ENCODE measurements around the gene TRERF1. TPM values are rescaled to one million over a fixed set of nuclear protein-coding genes. Genes with fewer than 3 reads are reported as not detected.

TRERF1 gene
- total and polyA plus RNA-seq, 2 experiments from 2014 or later = 11.2 to 20.6 TPM

DNA sequence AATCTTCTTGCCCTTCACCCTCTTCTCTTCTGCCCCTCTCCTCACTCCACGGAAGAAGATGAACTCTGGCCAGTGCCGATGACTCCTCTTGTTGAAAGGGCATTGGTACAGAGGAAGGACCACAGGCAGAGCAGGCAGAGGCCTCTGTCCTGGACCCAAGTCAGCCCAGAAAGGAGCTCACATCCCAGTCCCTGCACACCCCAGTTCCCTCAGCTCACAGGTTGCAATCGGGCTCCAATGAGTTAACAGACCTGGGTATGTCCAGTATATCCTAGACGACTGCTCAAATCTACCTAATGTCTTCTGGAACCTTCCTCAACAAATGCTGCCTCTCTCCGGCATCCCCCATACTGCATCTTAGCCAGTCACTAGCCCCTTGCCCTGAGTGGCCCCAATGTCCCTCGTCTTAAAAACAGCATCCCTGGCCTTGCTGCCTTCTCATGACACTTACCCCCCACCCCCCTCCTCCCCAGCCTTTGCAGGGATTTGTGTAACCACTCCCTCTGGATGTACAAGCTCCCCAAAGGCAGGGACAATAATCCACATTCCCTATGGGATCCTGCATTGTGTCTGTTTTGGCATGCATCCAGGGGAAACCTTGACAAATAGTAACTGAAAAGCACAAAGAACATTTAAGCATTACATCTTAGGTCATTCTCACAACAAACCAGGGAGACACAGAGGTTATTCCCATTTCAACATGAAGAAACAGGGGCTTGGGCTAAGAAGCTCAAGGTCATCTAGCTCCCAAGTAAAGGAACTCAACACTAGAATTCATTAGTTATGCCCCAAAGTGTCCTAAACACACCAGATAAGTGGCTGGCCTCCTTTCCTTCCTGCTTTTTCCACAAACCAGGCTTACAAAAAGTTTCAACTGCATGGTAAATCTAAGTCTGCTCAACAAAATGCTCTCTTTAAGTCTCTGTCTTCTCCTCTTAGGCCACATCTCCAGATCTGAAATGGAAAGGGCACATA lies 45.1 kb downstream of the TRERF1 start:
- no peak overlapping the region for H3K4me3 Mint-ChIP-seq
- no peaks in the 10 kb centered on the region for H3K36me3 ChIP-seq (ENCODE audit: insufficient read depth)
- H3K79me2 ChIP-seq (replicated peaks; ENCODE audit: insufficient read depth) = peaks cover 82% of the 10 kb centered on the region
- H4K20me1 ChIP-seq (replicated peaks; ENCODE audit: insufficient read depth) = peaks cover 73% of the 10 kb centered on the region
- H3K4me1 ChIP-seq (ENCODE audit: insufficient read depth) = peaks cover 75% of the 10 kb centered on the region
- H3K36me3 Mint-ChIP-seq (ENCODE audit: low read depth) = no peaks in the 10 kb centered on the region; the same call in 2 of the 3 replicates
- TF ChIP-seq CREB1 (CRISPR knock-in tag; IDR thresholded peaks at IDR 0.05; ENCODE audit: low read depth) (no peak), JUNB (IDR thresholded peaks at IDR 0.05; ENCODE audit: unreplicated experiment) (no peak), ZNF114 (CRISPR knock-in tag; IDR thresholded peaks at IDR 0.05) (no peak), EZH2phosphoT487 (IDR thresholded peaks at IDR 0.05; ENCODE audit: unreplicated experiment) (no peak), EZH2 (IDR thresholded peaks at IDR 0.05; ENCODE audit: low read depth, unreplicated experiment) (no peak), STAT1 (IDR thresholded peaks at IDR 0.05; ENCODE audit: unreplicated experiment) (no peak), NANOG (IDR thresholded peaks at IDR 0.05; ENCODE audit: borderline replicate concordance) (no peak), ZNF331 (CRISPR knock-in tag; IDR thresholded peaks at IDR 0.05; ENCODE audit: low read depth) (no peak), POLR2AphosphoS5 (IDR thresholded peaks at IDR 0.05; ENCODE audit: low read depth) (no peak)
- TF ChIP-seq, protein P1, sequence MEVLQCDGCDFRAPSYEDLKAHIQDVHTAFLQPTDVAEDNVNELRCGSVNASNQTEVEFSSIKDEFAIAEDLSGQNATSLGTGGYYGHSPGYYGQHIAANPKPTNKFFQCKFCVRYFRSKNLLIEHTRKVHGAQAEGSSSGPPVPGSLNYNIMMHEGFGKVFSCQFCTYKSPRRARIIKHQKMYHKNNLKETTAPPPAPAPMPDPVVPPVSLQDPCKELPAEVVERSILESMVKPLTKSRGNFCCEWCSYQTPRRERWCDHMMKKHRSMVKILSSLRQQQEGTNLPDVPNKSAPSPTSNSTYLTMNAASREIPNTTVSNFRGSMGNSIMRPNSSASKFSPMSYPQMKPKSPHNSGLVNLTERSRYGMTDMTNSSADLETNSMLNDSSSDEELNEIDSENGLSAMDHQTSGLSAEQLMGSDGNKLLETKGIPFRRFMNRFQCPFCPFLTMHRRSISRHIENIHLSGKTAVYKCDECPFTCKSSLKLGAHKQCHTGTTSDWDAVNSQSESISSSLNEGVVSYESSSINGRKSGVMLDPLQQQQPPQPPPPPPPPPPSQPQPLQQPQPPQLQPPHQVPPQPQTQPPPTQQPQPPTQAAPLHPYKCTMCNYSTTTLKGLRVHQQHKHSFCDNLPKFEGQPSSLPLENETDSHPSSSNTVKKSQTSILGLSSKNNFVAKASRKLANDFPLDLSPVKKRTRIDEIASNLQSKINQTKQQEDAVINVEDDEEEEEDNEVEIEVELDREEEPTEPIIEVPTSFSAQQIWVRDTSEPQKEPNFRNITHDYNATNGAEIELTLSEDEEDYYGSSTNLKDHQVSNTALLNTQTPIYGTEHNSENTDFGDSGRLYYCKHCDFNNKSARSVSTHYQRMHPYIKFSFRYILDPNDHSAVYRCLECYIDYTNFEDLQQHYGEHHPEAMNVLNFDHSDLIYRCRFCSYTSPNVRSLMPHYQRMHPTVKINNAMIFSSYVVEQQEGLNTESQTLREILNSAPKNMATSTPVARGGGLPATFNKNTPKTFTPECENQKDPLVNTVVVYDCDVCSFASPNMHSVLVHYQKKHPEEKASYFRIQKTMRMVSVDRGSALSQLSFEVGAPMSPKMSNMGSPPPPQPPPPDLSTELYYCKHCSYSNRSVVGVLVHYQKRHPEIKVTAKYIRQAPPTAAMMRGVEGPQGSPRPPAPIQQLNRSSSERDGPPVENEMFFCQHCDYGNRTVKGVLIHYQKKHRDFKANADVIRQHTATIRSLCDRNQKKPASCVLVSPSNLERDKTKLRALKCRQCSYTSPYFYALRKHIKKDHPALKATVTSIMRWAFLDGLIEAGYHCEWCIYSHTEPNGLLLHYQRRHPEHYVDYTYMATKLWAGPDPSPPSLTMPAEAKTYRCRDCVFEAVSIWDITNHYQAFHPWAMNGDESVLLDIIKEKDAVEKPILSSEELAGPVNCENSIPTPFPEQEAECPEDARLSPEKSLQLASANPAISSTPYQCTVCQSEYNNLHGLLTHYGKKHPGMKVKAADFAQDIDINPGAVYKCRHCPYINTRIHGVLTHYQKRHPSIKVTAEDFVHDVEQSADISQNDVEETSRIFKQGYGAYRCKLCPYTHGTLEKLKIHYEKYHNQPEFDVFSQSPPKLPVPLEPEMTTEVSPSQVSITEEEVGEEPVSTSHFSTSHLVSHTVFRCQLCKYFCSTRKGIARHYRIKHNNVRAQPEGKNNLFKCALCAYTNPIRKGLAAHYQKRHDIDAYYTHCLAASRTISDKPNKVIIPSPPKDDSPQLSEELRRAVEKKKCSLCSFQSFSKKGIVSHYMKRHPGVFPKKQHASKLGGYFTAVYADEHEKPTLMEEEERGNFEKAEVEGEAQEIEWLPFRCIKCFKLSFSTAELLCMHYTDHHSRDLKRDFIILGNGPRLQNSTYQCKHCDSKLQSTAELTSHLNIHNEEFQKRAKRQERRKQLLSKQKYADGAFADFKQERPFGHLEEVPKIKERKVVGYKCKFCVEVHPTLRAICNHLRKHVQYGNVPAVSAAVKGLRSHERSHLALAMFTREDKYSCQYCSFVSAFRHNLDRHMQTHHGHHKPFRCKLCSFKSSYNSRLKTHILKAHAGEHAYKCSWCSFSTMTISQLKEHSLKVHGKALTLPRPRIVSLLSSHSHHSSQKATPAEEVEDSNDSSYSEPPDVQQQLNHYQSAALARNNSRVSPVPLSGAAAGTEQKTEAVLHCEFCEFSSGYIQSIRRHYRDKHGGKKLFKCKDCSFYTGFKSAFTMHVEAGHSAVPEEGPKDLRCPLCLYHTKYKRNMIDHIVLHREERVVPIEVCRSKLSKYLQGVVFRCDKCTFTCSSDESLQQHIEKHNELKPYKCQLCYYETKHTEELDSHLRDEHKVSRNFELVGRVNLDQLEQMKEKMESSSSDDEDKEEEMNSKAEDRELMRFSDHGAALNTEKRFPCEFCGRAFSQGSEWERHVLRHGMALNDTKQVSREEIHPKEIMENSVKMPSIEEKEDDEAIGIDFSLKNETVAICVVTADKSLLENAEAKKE (CRISPR knock-in tag; IDR thresholded peaks at IDR 0.05) = no peak
- TF ChIP-seq, protein P2, sequence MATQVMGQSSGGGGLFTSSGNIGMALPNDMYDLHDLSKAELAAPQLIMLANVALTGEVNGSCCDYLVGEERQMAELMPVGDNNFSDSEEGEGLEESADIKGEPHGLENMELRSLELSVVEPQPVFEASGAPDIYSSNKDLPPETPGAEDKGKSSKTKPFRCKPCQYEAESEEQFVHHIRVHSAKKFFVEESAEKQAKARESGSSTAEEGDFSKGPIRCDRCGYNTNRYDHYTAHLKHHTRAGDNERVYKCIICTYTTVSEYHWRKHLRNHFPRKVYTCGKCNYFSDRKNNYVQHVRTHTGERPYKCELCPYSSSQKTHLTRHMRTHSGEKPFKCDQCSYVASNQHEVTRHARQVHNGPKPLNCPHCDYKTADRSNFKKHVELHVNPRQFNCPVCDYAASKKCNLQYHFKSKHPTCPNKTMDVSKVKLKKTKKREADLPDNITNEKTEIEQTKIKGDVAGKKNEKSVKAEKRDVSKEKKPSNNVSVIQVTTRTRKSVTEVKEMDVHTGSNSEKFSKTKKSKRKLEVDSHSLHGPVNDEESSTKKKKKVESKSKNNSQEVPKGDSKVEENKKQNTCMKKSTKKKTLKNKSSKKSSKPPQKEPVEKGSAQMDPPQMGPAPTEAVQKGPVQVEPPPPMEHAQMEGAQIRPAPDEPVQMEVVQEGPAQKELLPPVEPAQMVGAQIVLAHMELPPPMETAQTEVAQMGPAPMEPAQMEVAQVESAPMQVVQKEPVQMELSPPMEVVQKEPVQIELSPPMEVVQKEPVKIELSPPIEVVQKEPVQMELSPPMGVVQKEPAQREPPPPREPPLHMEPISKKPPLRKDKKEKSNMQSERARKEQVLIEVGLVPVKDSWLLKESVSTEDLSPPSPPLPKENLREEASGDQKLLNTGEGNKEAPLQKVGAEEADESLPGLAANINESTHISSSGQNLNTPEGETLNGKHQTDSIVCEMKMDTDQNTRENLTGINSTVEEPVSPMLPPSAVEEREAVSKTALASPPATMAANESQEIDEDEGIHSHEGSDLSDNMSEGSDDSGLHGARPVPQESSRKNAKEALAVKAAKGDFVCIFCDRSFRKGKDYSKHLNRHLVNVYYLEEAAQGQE (IDR thresholded peaks at IDR 0.05; ENCODE audit: unreplicated experiment) = no peak
- TF ChIP-seq, protein P3, sequence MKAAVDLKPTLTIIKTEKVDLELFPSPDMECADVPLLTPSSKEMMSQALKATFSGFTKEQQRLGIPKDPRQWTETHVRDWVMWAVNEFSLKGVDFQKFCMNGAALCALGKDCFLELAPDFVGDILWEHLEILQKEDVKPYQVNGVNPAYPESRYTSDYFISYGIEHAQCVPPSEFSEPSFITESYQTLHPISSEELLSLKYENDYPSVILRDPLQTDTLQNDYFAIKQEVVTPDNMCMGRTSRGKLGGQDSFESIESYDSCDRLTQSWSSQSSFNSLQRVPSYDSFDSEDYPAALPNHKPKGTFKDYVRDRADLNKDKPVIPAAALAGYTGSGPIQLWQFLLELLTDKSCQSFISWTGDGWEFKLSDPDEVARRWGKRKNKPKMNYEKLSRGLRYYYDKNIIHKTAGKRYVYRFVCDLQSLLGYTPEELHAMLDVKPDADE (IDR thresholded peaks at IDR 0.05) = no peak
- TF ChIP-seq, protein P4, sequence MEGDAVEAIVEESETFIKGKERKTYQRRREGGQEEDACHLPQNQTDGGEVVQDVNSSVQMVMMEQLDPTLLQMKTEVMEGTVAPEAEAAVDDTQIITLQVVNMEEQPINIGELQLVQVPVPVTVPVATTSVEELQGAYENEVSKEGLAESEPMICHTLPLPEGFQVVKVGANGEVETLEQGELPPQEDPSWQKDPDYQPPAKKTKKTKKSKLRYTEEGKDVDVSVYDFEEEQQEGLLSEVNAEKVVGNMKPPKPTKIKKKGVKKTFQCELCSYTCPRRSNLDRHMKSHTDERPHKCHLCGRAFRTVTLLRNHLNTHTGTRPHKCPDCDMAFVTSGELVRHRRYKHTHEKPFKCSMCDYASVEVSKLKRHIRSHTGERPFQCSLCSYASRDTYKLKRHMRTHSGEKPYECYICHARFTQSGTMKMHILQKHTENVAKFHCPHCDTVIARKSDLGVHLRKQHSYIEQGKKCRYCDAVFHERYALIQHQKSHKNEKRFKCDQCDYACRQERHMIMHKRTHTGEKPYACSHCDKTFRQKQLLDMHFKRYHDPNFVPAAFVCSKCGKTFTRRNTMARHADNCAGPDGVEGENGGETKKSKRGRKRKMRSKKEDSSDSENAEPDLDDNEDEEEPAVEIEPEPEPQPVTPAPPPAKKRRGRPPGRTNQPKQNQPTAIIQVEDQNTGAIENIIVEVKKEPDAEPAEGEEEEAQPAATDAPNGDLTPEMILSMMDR (conservative IDR thresholded peaks at IDR 0.05; ENCODE audit: low read depth in 2 of 2) = no peak
- peak overlapping the region; percentile 70; the same call in 1 of the 2 replicates for H3K27ac ChIP-seq (ENCODE audit: low read depth)
- DNase-seq (ENCODE audit: low spot score) (no peak), ATAC-seq (no peak)
- no peaks in the 10 kb centered on the region for H3K9me2 ChIP-seq (ENCODE audit: insufficient read depth)
- H3K4me3 ChIP-seq = no peak overlapping the region
- H3F3A ChIP-seq (replicated peaks; ENCODE audit: low read depth) = peaks cover 18% of the 10 kb centered on the region
- peaks cover 65% of the 10 kb centered on the region for H3K4me1 Mint-ChIP-seq
- H3K4me2 ChIP-seq = 0 out of 2 replicates have a peak overlapping the region, but pooled peaks have one; percentile 16
- peaks cover 6% of the 10 kb centered on the region for H3K27me3 Mint-ChIP-seq (ENCODE audit: insufficient read depth, low read depth, poor library complexity)
- no peak overlapping the region for H2AFZ ChIP-seq
- no peaks in the 10 kb centered on the region for H3K9me3 Mint-ChIP-seq
- no peak overlapping the region for H3K27ac Mint-ChIP-seq
- H3K27me3 ChIP-seq (ENCODE audit: insufficient read depth) = no peaks in the 10 kb centered on the region

All from GM23338 (cell line).